Measurements from ENCODE around the gene ACCS. TPM values are rescaled to one million over a fixed set of nuclear protein-coding genes. Genes with fewer than 3 reads are reported as not detected.

Gene ACCS
- total RNA-seq, 1 experiment from 2014 or later = 14.6 TPM

DNA sequence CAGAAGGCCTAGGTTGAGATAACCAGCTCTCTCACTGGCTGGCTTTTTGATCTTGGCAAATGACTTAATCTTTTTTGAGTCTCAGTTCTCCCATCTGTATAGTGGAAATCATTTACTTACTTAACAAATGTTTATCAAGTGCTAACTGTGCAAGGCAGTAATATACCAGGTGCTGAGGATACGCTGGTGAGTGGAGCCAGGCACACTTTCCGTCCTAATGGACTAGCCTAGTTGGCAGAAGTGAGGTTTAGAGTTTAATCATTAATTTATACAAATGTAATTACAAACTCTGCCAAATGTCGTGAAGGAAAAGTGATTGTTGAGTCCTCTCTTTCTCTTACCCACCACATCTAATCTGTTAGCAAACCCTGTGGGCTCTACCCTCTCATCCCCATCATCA lies 62.7 kb downstream of the ACCS start:
- DNase-seq (ENCODE audit: low read depth) = no peak

- DNase-seq (ENCODE audit: low read depth) = no peak
Observed at GRCh38 chr11:44130751-44131150, 64.7 kb downstream of the ACCS start.

- peak; percentile 41 for DNase-seq (ENCODE audit: low read depth)
Observed at GRCh38 chr11:44133335-44133946, 67.4 kb downstream of the ACCS start.

Other genes starting within 250 kb of the ACCS start
- 29.3 and 33.5 TPM in 2 replicates for gene ALKBH3, start 185.4 kb upstream of the ACCS start, total RNA-seq (2014; rRNA removed)
- not detected in 2 replicates for gene C11orf96, start 123.6 kb upstream of the ACCS start, total RNA-seq (2014; rRNA removed)
- gene ACCSL, start 18.3 kb upstream of the ACCS start, total RNA-seq (2014; rRNA removed) = not detected in 2 replicates
- gene EXT2, start 29.4 kb downstream of the ACCS start, total RNA-seq (2014; rRNA removed) = 71.4 and 82.3 TPM in 2 replicates
- not detected in 2 replicates for gene ALX4, start 243.9 kb downstream of the ACCS start, total RNA-seq (2014; rRNA removed)

Data from LHCN-M2 (cell line).